Neutrophil (primary cell): ENCODE measurements around the gene SUPT4H1.

Experiments
- H3K27ac ChIP-seq: fragments of 200-600 bp; sonication (generic); 2 replicates; pipeline ENCODE4 v1.5.1; 2016; ENCODE audit warnings: mild to moderate bottlenecking, moderate library complexity
- H3K27me3 ChIP-seq: fragments of 200-600 bp; sonication (generic); 2 replicates; pipeline ENCODE4 v1.6.0; 2016; ENCODE audit warnings: mild to moderate bottlenecking
- H3K36me3 ChIP-seq: fragments of 200-600 bp; sonication (generic); 2 replicates; pipeline ENCODE4 v1.5.1; 2017
- H3K4me1 ChIP-seq, 2 experiments: fragments of 200-600 bp in 1 of 2; sonication (generic) in 1 of 2; 1 replicate in 1 of 2; 2 replicates in 1 of 2; pipeline versions ENCODE4 v1.5.1 to v1.6.1; 2013 to 2016; ENCODE audit warnings: low read depth in 1 of 2, low read length in 1 of 2, mild to moderate bottlenecking in 1 of 2, moderate library complexity in 1 of 2; ENCODE audit not compliant: control insufficient read depth in 1 of 2, insufficient read depth in 1 of 2
- H3K4me3 ChIP-seq, 2 experiments: fragments of 200-600 bp in 1 of 2; sonication (generic) in 1 of 2; 1 replicate in 1 of 2; 2 replicates in 1 of 2; pipeline ENCODE4 v1.5.1; 2013 to 2016; ENCODE audit warnings: low read depth in 1 of 2, low read length in 1 of 2, mild to moderate bottlenecking in 1 of 2, moderate library complexity in 1 of 2
- H3K9me3 ChIP-seq: fragments of 200-600 bp; sonication (generic); 2 replicates; pipeline ENCODE4 v1.5.1; 2016
- CTCF ChIP-seq: fragments of 200-600 bp; sonication (generic); IDR thresholded peaks from 2 replicates; pipeline ENCODE4 v1.5.1; 2016; ENCODE audit warnings: antibody characterized with exemption

SUPT4H1 gene

DNA sequence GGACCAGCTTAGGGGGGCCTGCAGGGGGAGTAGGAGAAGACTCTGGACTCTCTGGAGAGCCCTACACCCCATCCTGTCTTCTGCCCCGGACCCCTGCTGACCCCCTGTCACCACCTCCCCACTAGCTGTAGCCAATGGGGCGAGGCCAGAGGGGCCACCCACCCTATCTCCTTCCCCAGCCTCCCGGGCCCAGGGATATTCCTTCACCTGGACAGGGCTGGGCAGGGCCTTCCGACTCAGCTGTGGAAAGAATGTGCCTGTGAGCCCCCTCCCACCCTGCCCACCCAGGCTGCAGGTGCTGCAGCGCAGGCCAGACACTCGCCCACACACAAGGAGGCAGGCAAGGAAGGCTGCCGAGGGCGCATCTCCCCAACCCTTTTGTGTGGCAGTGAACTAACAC lies 46.4 kb downstream of the SUPT4H1 start:
- peaks cover 27 to 31% of the 10 kb centered on the region in 2 experiments for H3K4me1 ChIP-seq
- H3K36me3 ChIP-seq = no peaks in the 10 kb centered on the region
- no peak for TF ChIP-seq CTCF
- no peaks in the 10 kb centered on the region for H3K9me3 ChIP-seq
- H3K27ac ChIP-seq = no peak overlapping the region
- no peaks in the 10 kb centered on the region for H3K27me3 ChIP-seq
- H3K4me3 ChIP-seq = no peak overlapping the region

DNA sequence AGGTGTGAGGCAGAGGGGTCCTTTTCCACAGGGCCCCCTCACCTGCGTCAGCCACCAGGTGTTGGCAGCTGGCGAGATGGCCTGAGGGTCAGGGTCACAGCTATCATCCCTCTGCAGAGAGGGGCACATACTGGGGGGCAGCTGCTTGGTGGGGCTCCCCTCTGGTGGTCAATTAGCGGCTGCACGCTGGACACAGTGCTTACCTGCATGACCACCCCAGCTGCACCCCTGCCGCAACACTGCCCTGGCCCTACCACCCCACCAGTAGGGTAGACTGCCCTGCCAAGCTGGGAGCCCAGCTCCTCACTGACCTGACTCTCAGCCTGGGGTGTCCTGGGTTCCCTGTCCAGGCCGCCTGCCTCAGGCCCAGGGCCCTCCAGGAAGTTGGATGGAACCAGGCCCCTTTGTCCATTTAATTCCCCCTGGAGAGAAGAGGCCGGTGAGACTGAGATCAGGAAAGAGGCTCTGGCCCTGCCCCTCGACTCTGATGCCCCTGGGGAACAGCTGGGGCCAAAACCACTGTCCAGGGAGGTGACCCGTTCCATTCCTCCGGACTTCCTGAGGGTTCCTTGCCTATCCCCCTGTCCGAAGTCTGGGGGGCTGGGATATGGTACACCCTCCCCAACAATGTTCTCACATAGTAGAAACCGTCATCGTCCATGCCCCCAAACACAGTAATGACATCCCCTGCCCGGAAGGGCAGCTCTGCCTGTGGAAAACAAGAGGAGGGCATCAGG lies 47.1 kb downstream of the SUPT4H1 start:
- Histone ChIP-seq H3K4me3 (no peak overlapping the region), H3K9me3 (no peaks in the 10 kb centered on the region), H3K36me3 (no peaks in the 10 kb centered on the region), H3K27ac (no peak overlapping the region), H3K4me1 (peaks cover 25 to 30% of the 10 kb centered on the region in 2 experiments), H3K27me3 (no peaks in the 10 kb centered on the region)
- no peak for TF ChIP-seq CTCF

- Histone ChIP-seq H3K36me3 (no peaks in the 10 kb centered on the region), H3K4me1 (peaks cover 17 to 22% of the 10 kb centered on the region in 2 experiments), H3K27ac (no peak overlapping the region), H3K9me3 (no peaks in the 10 kb centered on the region), H3K27me3 (no peaks in the 10 kb centered on the region), H3K4me3 (no peak overlapping the region)
- peak; percentile 87 for TF ChIP-seq CTCF
Observed at GRCh38 chr17:58303971-58304749, 47.8 kb downstream of the SUPT4H1 start.

DNA sequence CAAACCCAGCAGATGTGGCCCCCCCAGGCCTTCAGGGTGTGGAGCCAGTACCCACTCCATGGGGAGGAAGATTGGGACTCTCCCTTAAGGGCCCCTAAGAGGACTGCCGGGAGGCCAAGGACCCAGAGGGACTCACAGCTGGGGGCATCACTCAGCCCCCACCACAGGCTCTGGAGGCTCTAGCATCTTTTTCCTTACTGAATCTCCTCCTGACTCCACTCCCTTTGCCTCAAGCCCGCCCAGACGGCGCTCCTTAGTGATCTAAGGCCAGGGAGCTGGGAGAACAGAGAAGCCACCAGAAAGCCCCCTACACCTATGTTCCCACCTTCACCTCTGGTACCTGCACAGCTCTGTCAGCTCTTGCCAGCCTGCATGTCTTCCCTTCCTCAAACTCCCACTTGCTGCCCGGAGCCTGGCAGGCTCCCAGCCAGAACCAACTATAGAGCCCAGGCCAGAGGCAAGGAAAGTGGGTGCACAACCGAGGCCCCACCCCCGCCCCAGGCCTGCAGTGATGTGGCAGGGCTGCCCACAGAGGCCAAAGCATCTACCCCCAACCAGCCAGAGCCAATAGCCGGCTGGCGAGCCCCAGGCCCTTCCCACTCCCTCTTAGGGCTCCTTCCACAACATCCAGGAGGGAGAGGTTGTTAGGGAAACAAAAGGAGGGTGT lies 48.9 kb downstream of the SUPT4H1 start:
- no peak for TF ChIP-seq CTCF
- no peaks in the 10 kb centered on the region for H3K9me3 ChIP-seq
- H3K4me1 ChIP-seq = peaks cover 10 to 11% of the 10 kb centered on the region in 2 experiments
- H3K27me3 ChIP-seq = no peaks in the 10 kb centered on the region
- no peak overlapping the region for H3K27ac ChIP-seq
- H3K36me3 ChIP-seq = no peaks in the 10 kb centered on the region
- H3K4me3 ChIP-seq = no peak overlapping the region

GRCh38 chr17:58302171-58302918 lies 49.7 kb downstream of the SUPT4H1 start:
- Histone ChIP-seq H3K36me3 (no peaks in the 10 kb centered on the region), H3K4me1 (peaks cover 6 to 10% of the 10 kb centered on the region in 2 experiments), H3K4me3 (no peak overlapping the region), H3K27me3 (no peaks in the 10 kb centered on the region), H3K9me3 (no peaks in the 10 kb centered on the region), H3K27ac (no peak overlapping the region)
- TF ChIP-seq CTCF = no peak
